Panc1 (cell line): ENCODE measurements around the gene CC2D1A. TPM values are rescaled to one million over a fixed set of nuclear protein-coding genes. Genes with fewer than 3 reads are reported as not detected.
A peak's percentile ranks its signal among the peaks of the same experiment; 100 is the strongest.

Experiments used
- ATAC-seq: fragments of 200-7000 bp; cut with Tn5 transposase; 2 replicates; pipeline ENCODE4 v1.9.1; 2020; ENCODE audit warnings: mild to moderate bottlenecking, moderate library complexity
- BruUV-seq: library from RNA; stranded (reverse); fragments of 400-500 nt; replicated peaks from 2 replicates; lab custom pipeline; 2021; lab: Mats Ljungman, UMichigan
- CTCF ChIA-PET: fragments of 300-600 bp; sonication (Branson Sonifier 250); formaldehyde crosslinking; loops from one replicate; lab custom pipeline; 2022; ENCODE audit warnings: antibody characterized with exemption; lab: Charles Lee
- POLR2A ChIA-PET: fragments of 300-600 bp; sonication (Branson Sonifier 250); formaldehyde crosslinking; loops from one replicate; lab custom pipeline; 2022; ENCODE audit warnings: antibody characterized with exemption; lab: Charles Lee
- DNase-seq: peaks from one replicate; pipeline ENCODE4 v3.0.0-alpha.2; 2010; ENCODE audit warnings: low read depth, low spot score
- H3K27ac ChIP-seq: 2 replicates; pipeline ENCODE4 v1.5.1; 2011; ENCODE audit warnings: mild to moderate bottlenecking, low read length, inconsistent platforms
- H3K27me3 ChIP-seq: fragments of 200-500 bp; sonication (Bioruptor generic); 2 replicates; pipeline ENCODE4 v1.6.0; 2014; ENCODE audit warnings: low read length, inconsistent platforms; ENCODE audit not compliant: control insufficient read depth, insufficient read depth
- H3K36me3 ChIP-seq: fragments of 200-500 bp; sonication (Bioruptor generic); 2 replicates; pipeline ENCODE4 v1.5.1; 2014; ENCODE audit warnings: inconsistent platforms, mild to moderate bottlenecking, low read length, moderate library complexity; ENCODE audit not compliant: control insufficient read depth, insufficient read depth
- H3K4me1 ChIP-seq: 2 replicates; pipeline ENCODE4 v1.5.1; 2011; ENCODE audit warnings: inconsistent platforms, mild to moderate bottlenecking, low read length, moderate library complexity; ENCODE audit not compliant: control insufficient read depth, insufficient read depth
- H3K4me3 ChIP-seq, 2 experiments: 2 replicates each; pipeline ENCODE4 v1.5.1; 2011 to 2012; ENCODE audit warnings: low read depth in 2 of 2, low read length in 2 of 2, mild to moderate bottlenecking in 2 of 2, inconsistent platforms in 1 of 2, moderate library complexity in 1 of 2
- H3K9me3 ChIP-seq: fragments of 200-500 bp; sonication (Bioruptor generic); 2 replicates; pipeline ENCODE4 v1.5.1; 2014; ENCODE audit warnings: low read depth, mild to moderate bottlenecking, inconsistent platforms, low read length, moderate library complexity; ENCODE audit not compliant: control insufficient read depth, insufficient read depth
- CTCF ChIP-seq: fragments of 450-650 bp; IDR thresholded peaks from 2 replicates; pipeline ENCODE4 v1.5.1; 2017; ENCODE audit warnings: mild to moderate bottlenecking
- POLR2AphosphoS5 ChIP-seq: IDR thresholded peaks from 2 replicates; pipeline ENCODE4 v1.6.1; 2012; ENCODE audit warnings: mild to moderate bottlenecking, low read depth, low read length, moderate library complexity
- REST ChIP-seq, 2 experiments: IDR thresholded peaks; 2 replicates each; pipeline ENCODE4 v1.6.1; 2011 to 2012; ENCODE audit warnings: low read depth in 2 of 2, control low read depth in 1 of 2, low read length in 1 of 2, mild to moderate bottlenecking in 1 of 2, moderate library complexity in 1 of 2; ENCODE audit not compliant: insufficient read depth in 1 of 2
- SIN3A ChIP-seq: IDR thresholded peaks from 2 replicates; pipeline ENCODE4 v1.6.1; 2012; ENCODE audit warnings: low read depth, mild to moderate bottlenecking, low read length, moderate library complexity, borderline replicate concordance; ENCODE audit not compliant: insufficient read depth
- TCF7L2 ChIP-seq: IDR thresholded peaks from 2 replicates; pipeline ENCODE4 v1.6.1; 2011; ENCODE audit warnings: mild to moderate bottlenecking, low read depth, low read length, inconsistent platforms
- in situ Hi-C: cut with HindIII; loops from 2 replicates; pipeline ENCODE4 v1.10.0; 2016; ENCODE audit warnings: low sequenced_read_pairs, low pct_unique_long_range_greater_than_20kb
- intact Hi-C: fragments of 100-400 bp; cut with micrococcal nuclease; formaldehyde crosslinking; loops from one replicate; pipeline ENCODE4 v1.10.0; 2022; ENCODE audit not compliant: unreplicated experiment
- total RNA-seq: library from RNA; stranded (reverse); gene quantifications from one replicate; pipeline ENCODE4 v1.2.1, GENCODE V29; 2021; ENCODE audit not compliant: unreplicated experiment

CC2D1A gene
- total RNA-seq, 1 experiment from 2014 or later = 28.0 TPM

GRCh38 chr19:13859361-13859880 lies 46.6 kb upstream of the CC2D1A start:
- H3K4me1 ChIP-seq = peaks cover 14% of the 10 kb centered on the region
- in situ Hi-C loops (no loop called here), intact Hi-C loops (no loop called here)
- ATAC-seq (no peak), DNase-seq (no peak)
- H3K9me3 ChIP-seq = no peaks in the 10 kb centered on the region
- no peaks in the 10 kb centered on the region for H3K36me3 ChIP-seq
- peak overlapping the region; percentile 50; the same call in 1 of the 2 replicates for H3K27ac ChIP-seq
- ChIA-PET POLR2A (interaction anchor here (1.1 kb wide), 1 partner anchor 23 kb away, joined by 6 read pairs; no protein-coding TSS in a partner anchor), CTCF (interaction anchor here (0.6 kb wide), 1 partner anchor 75 kb away, joined by 4 read pairs; no protein-coding TSS in a partner anchor)
- no TSS peak for BruUV-seq
- TF ChIP-seq CTCF (no peak), TCF7L2 (no peak), REST (IDR thresholded peaks at IDR 0.05; ENCODE audit: insufficient read depth in 1 of 2, low read depth in 2 of 2, low read length in 1 of 2) (no peak), SIN3A (no peak), POLR2AphosphoS5 (no peak)
- H3K27me3 ChIP-seq = no peaks in the 10 kb centered on the region
- H3K4me3 ChIP-seq = no peak overlapping the region

GRCh38 chr19:13860679-13861391 lies 45.2 kb upstream of the CC2D1A start:
- Histone ChIP-seq H3K36me3 (no peaks in the 10 kb centered on the region), H3K27ac (peak overlapping the region; percentile 91), H3K4me1 (peaks cover 14% of the 10 kb centered on the region), H3K27me3 (no peaks in the 10 kb centered on the region), H3K9me3 (no peaks in the 10 kb centered on the region), H3K4me3 (no peak overlapping the region)
- BruUV-seq = no TSS peak
- DNase-seq = no peak
- ATAC-seq = no peak
- in situ Hi-C loops = no loop called here
- intact Hi-C loops = loop anchor here (2.0 to 5.0 kb wide), 2 partner anchors 28 to 74 kb away; no protein-coding TSS in a partner anchor
- no peak for TF ChIP-seq SIN3A
- TF ChIP-seq REST (IDR thresholded peaks at IDR 0.05; ENCODE audit: insufficient read depth in 1 of 2, low read depth in 2 of 2, low read length in 1 of 2) = no peak
- no peak for TF ChIP-seq CTCF
- ChIA-PET POLR2A (interaction anchor here (0.5 to 1.1 kb wide), 6 partner anchors 15 to 130 kb away, joined by 3 to 9 read pairs (median 6); no protein-coding TSS in a partner anchor), CTCF (interaction anchor here (0.7 kb wide), 1 partner anchor 167 kb away, joined by 13 read pairs; the partner anchor contains the start of gene RLN3)
